NCI-H2196 (cell line): ENCODE measurements around the gene PEX5L.
"Not testable (repeated sequence)": the region's sequence is repeated elsewhere in the genome, so short reads cannot be mapped to it uniquely, and the experiment has no call there.

ENCODE experiments used
- DNase-seq: peaks from one replicate; lab custom pipeline; 2025; ENCODE audit not compliant: unreplicated experiment; lab: John Stamatoyannopoulos, UW

PEX5L gene

GRCh38 chr3:180011927-180012326 lies 24.8 kb downstream of the PEX5L start:
- no peak for DNase-seq

- not testable (repeated sequence) for DNase-seq
These were observed 28.4 kb downstream of the PEX5L start for GRCh38 chr3:180008318-180008717.

GRCh38 chr3:180004542-180004941 lies 32.2 kb downstream of the PEX5L start:
- no peak for DNase-seq

GRCh38 chr3:180002006-180002405 lies 34.7 kb downstream of the PEX5L start:
- DNase-seq, result no peak

- no peak for DNase-seq
These were observed 36.2 kb downstream of the PEX5L start for GRCh38 chr3:180000500-180000899.

DNA sequence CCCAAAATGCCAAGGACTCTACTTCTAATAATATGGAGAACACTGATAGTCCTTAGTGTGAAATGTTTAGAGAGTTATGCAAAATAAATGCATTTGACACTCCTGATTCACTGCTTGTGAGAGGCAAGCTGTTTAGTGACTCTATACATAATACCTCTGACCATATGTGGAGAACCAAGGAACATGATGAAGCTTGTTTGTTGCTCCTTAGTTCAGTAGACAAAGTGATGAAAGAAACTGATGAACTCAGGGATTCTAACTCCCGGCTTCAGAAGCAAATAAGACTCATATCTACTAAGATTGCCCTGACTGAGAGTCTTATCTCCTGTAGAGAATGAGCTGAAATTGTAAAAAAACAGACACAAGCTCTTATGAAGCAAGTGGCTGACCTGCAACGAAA lies 41.3 kb downstream of the PEX5L start:
- DNase-seq, result no peak

DNA sequence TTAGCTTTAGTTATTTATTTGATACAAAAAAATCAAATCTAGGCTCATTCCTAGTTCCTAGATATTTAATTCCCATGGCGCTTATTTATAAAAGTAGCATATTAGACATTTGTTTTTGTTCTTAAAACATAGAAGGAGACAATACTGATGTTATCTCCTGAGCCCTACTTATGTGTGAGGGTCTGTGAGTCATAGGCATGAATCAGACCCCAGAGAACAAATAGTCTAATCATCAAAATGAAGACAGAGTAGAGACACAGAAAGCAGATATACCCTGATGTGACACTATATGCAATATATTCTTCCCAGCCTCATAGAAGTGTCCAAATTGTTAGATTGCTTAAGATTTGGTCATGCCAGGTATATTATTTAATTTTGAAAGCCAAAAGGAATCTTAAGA lies 44.9 kb downstream of the PEX5L start:
- no peak for DNase-seq

DNA sequence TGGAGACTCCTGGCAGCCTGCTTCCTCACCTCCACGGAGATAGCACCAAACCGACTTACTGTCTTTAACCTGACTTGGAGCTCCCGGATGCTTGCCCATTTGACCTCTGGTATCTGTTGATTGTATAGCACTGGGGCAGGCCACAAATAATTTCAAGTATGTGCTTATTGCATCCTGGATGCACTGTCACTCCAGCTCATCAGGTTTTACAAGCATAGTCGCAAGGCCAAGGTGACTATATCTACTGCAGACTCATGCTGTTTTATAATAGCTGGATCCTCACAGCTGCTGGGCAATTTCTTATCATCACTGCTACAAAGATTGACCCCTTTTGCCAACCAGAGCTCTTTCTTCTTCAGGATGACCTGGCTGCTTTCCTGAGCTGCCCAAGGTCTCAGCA lies 45.6 kb downstream of the PEX5L start:
- DNase-seq, result no peak

DNA sequence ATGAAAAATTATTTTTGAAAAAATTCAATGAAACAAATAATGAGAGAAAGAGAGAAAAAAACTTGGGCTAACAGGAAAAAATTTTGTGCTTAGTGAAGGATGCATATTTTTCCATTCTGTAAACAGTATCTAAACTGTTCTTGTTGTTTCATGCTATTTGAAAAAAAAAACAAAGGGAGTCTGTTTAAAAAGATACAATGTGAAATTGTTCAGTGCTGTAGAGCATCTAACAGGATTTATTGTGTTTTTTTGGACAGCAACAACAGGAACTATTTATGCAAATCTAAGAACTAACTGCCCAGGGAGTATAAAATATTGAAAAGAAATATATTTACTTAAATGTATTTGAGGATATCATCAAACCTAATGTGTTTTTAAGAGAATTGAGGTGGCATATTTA lies 55.1 kb downstream of the PEX5L start:
- no peak for DNase-seq

- DNase-seq, result no peak
These were observed 59.4 kb downstream of the PEX5L start for GRCh38 chr3:179977356-179977755.

DNA sequence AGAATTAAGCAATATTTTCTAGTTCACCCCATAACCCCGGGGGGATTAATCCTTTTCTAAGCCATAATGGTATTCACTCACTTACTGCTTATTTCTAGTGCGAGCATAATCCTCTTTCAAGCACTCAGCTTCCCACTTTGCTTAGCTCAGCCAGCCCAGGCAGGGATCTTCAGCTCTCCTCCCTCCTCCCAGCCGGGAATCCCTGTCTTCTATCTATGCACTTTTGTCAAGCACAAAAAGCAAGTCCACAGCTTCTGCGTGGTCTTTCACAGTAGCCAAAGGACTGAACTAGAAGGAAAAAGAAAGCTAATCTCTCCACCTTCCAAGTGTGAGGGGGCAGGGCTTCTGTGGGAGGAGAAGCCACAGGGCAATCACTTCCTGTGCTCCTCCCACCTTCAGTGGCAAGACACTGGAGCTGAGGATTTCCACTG lies 62.8 kb downstream of the PEX5L start:
- no peak for DNase-seq

DNA sequence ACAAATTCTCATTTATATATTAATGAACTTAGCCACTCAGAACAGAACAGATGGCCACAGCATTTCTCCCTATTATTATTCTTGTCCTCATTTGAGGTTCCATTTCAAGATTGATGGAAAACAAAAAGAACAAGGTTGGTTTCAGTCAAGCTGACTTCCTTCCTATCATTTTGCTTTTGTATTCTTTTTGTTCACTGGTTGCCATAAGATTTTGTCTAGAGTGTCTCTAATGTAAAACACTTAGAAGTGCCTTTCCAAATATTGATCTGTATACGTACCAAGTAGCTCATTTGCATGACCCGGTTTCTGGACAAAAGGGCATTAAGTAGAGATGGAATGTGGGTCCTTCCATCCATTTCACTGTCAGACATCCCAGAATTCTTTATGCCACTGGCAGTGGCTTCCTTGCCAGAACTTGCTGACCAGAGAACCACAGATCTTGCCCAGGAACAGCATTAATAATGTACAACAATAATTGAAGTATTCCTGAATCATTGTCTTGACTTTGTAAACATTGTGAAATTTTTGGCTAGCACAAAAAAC lies 63.8 kb downstream of the PEX5L start:
- DNase-seq, result no peak

- no peak for DNase-seq
These were observed 65.5 kb downstream of the PEX5L start for GRCh38 chr3:179971280-179971679.

GRCh38 chr3:179970746-179971145 lies 66.0 kb downstream of the PEX5L start:
- DNase-seq, result no peak

GRCh38 chr3:179969525-179969924 lies 67.2 kb downstream of the PEX5L start:
- DNase-seq, result peak; percentile 42

GRCh38 chr3:179967622-179968021 lies 69.1 kb downstream of the PEX5L start:
- DNase-seq, result no peak

DNA sequence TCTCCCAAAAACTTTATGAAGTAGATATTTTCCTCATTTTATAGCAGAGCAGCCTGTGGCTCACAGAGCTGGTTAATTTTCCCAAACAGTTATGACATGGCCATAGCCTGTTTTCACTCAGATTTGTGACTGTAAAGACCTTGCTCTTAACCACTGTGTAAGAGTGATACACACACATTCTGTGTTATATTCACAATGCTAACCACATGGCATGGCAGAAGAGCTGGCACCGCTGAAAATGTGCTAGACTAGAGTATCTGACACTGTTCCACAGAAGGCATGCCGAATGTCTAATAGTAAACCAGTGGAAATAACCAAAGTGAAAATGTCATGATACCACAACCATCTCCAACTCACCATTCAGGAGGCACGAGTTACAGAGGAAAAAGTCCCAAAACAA lies 71.8 kb downstream of the PEX5L start:
- no peak for DNase-seq

DNA sequence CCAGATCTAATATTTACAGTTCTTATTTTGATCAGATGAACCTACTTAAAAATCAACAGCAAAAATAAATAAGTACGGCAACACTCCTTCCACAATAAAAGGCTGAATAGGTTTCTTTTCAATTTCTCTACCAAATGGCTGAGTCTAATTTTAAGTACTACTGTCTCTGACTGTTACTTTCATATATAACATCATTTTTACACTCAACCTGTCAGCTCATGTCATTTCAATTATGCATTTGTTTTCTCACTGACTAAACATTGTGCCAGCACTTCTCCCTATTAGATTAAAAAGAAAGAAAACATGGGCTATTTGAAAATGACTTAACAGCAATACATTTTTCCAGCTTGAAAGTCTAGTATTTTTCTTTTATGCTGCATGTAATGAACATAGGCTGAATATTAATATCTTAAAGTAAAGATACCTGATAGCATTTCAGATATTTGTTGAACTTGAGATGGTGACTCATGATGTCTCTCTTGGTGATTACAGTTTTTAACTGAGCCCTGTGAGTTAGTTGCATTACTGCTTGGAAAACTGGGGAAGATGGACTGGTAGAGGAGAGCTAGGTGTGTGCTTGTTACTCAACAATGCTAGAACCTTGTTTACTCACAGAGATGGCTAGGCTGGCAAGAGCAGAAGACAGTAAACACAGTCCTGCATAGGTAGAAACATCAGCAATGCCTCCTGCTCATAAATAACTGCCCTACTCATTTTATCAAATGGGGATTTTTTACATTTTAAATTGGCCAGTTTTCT lies 73.9 kb downstream of the PEX5L start:
- no peak for DNase-seq

DNA sequence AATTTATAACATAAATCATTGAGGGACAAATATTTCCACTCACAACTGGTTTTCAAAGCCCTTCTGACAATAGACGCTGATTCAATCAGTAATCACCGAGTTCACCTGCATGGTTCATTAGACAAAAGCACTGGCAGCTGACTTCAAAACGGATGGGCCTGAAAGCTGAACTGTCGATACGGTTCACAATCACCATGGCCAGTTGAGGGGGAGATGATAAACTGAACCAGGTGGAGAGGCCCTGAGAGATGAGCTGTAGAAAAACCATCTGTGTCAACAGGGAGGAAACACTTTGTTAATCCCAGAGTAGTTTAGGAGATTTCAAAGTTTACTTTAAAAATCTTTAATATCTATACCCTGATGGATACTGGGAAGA lies 75.0 kb downstream of the PEX5L start:
- DNase-seq, result peak; percentile 44

DNA sequence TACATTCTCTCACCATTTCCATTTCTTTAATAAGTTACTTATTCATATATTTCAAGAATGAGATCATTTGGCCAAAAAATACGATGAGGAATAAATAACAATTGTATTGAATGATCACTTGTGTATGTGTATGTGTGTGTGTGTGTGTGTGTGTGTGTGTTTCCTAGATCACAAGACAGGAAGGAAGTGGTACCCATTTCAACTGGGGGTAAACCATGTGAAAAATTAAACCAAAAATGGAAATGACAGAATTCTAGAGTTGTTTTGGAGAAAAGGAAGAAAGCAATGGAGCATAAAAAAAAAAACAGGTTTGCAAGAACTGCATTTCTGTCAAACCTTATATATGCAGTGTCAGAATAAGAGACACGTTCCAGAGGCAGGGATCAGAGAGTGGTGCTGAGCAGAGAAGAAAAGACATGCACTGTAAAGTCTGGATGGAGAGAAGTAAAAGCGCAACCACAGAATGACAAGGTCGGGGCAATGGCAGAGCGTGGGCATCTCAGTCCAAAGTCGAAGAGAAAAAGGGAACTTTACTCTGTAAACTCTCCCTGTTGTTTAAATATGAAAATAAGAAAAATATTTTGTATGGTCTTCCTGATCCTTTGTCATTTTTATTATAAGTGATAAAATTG lies 75.5 kb downstream of the PEX5L start:
- DNase-seq, result no peak

GRCh38 chr3:179958759-179959158 lies 78.0 kb downstream of the PEX5L start:
- no peak for DNase-seq

DNA sequence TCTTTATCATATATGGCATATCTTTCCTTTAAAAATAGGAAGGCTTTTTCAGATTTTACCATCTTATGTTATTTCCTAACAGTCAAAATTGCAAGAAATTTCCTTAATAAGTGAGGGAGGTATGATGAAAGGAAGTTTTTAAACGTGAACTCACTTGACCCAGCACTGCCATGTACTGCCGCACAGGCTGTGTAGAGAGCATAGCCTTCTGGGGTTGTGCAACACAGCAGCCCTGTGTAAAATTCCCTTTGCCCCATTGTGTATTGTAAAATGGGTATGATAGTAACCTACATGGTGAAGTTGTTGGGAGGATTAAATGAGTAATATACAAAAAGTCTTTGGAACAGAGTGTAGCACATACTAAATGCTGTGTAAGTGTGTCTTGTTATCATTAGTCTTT lies 78.6 kb downstream of the PEX5L start:
- no peak for DNase-seq
